ENCODE results near the gene NT5C1A. TPM values are rescaled to one million over a fixed set of nuclear protein-coding genes. Genes with fewer than 3 reads are reported as not detected.

NT5C1A gene
- total RNA-seq, 1 experiment from 2014 or later: not detected

DNA sequence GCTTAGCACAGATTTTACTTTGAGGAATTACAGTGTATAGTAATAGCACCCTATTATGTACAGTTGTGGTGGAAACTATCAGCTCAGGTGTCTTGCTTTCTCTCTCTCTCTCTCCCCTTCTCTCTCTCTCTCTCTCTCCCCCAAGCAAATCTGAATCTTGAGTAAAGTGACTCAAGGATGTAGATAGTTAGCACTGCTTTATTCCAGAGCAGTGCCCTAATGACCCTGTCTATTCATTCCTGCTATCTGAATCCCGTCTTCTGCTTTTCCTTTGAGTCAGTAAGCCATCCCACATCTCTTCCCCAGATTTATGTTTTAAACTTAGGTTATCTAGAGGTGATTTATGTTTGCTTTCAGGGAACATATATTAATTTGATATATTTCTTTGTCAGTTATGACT lies 24.5 kb upstream of the NT5C1A start:
- peaks cover 9% of the 10 kb centered on the region for H3K4me1 ChIP-seq (replicated peaks)
- no peaks in the 10 kb centered on the region for H3K9me3 ChIP-seq (replicated peaks)
- H3K36me3 ChIP-seq: no peaks in the 10 kb centered on the region
- no peak overlapping the region for H3K4me3 ChIP-seq
- H3K27ac ChIP-seq: no peak overlapping the region
- H3K27me3 ChIP-seq (replicated peaks): peaks cover 51% of the 10 kb centered on the region
- no peak for DNase-seq (ENCODE audit: low read depth in 1 of 2, low spot score in 2 of 2)

DNA sequence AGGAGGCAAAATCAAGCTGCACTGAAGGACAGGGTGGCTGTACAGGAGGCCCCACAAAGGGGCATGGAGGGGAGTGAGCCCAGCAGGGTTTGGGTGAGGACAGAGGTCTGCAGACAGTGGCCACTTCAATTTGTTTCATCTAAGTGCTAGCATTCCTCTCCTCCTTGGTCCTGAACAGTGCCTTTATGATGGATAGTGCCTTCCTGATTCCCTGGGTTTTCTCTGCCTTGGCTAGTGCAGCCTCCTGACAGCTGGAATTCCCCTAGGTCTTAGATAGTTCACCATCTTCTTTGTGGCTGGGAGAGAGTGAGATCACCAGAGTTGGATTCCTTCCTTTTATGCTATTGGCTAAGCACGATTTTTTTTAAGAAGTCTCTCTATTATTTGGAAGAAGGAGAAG lies 23.1 kb upstream of the NT5C1A start:
- H3K4me3 ChIP-seq: no peak overlapping the region
- no peaks in the 10 kb centered on the region for H3K9me3 ChIP-seq (replicated peaks)
- no peak overlapping the region for H3K27ac ChIP-seq
- no peak for DNase-seq (ENCODE audit: low read depth in 1 of 2, low spot score in 2 of 2)
- no peaks in the 10 kb centered on the region for H3K36me3 ChIP-seq
- peaks cover 16% of the 10 kb centered on the region for H3K4me1 ChIP-seq (replicated peaks)
- H3K27me3 ChIP-seq (replicated peaks): peaks cover 59% of the 10 kb centered on the region

DNA sequence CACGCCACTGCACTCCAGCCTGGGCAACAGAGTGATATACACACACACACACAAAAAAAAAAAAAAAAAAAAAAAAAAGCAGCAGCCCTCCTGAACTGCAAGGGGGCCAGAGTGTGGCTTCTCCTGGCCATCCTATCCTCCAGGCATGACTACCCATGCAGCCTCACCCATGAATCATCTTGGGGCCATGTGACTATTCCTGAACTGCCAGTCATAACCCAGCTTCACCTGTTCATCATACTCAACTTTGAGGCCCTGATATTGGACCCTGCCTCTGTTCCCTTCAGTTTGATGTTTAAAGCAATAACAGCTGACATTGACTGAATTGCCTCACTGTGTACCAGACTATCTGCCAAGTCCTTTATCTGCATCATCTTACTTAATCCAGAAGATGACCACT lies 22.1 kb upstream of the NT5C1A start:
- H3K27me3 ChIP-seq (replicated peaks): peaks cover 66% of the 10 kb centered on the region
- H3K9me3 ChIP-seq (replicated peaks): no peaks in the 10 kb centered on the region
- DNase-seq (ENCODE audit: low read depth in 1 of 2, low spot score in 2 of 2): no peak
- peaks cover 16% of the 10 kb centered on the region for H3K4me1 ChIP-seq (replicated peaks)
- H3K27ac ChIP-seq: no peak overlapping the region
- H3K4me3 ChIP-seq: no peak overlapping the region
- no peaks in the 10 kb centered on the region for H3K36me3 ChIP-seq

DNA sequence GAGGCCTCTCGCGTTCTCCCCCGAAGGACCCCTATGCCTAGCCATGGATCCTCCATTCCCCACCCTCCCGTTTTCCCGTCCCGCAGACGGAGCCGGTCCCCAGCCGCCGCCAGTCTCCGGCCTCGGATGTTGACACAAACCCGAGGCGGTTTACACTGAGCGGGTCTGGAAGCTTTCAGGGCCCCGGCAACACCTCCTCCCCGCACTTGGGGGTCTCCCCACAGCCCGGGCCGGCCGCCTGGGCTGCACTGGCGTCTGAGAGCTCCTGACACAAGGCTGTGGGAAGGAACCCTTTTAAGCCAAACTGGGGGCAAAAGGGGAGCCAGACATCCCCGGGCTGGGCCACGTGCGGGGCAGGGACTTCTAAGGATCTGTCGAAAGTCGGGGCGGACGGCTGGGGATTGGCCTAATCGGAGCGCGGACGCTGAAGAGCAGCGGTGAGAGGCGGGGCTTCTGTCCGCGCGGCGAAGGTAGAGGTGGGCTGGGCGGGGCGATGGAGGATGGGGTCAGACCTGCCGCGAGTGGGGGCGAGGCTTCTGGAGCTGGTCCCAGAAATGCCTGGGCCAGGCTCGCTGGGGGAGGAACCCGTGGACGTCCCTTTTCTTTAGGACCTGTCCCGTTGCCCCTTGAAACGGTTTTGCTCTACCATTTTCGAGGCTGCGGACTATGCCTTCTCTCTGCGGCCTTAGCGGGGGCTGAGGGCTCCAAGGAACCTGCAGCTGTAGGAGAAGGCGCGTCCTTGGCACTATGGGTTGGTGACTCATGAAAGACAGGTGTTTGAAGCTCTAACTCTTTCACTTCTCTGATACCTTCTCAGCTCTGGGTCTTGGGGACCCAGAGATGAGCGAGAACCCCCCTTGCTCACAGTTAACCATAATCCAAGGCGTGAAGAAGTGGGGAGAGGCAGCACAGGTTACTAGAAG lies 20.5 kb upstream of the NT5C1A start:
- no peak for DNase-seq (ENCODE audit: low read depth in 1 of 2, low spot score in 2 of 2)
- no peak overlapping the region for H3K4me3 ChIP-seq
- peaks cover 75% of the 10 kb centered on the region for H3K27me3 ChIP-seq (replicated peaks)
- no peaks in the 10 kb centered on the region for H3K9me3 ChIP-seq (replicated peaks)
- H3K27ac ChIP-seq: no peak overlapping the region
- H3K4me1 ChIP-seq (replicated peaks): peaks cover 16% of the 10 kb centered on the region
- no peaks in the 10 kb centered on the region for H3K36me3 ChIP-seq

DNA sequence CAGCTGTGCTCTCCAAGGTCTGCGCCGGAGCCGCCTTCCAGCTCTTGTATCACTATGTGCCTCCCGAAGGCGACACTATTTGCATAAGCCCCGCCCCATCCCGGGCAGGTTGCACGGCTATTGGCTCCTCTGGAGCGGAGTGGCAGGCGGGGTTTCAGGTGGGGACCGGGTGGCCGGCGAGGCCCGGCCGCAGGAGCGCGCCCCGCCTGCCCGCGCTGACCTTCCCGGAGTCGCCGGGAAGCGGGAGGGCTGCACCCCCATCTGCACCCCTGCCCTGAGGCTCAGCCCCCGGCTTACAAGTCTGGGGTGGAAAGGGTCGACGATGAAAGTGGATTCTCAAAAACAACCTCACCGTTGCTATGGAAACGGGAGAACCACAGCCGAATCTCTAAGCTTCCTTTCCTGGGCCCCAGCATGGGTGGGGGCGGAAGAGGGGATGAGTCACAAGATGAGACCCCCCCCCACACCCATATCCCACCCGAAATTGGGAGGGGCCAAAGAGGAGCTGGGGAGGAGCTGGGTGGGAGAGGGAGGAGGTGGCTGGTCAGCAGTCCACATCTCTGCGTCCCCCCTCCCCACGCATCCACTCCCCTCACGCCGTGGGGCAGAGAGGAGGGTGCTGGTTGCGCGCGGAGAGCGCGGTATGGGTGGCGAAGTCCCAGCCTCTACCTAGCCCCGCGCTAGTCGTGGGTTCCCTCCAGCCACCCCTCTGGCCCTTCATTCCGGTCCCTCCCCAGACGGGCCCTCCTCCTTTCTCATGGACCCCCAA lies 19.7 kb upstream of the NT5C1A start, which contains the start of gene HPCAL4:
Gene HPCAL4 (minus strand): TSS at position 51 of the 769 bp plus-strand sequence. CDS start 6,830 bp downstream, outside the sequence.
- DNase-seq (ENCODE audit: low read depth in 1 of 2, low spot score in 2 of 2): peak; percentile 74 to 89
- H3K4me3 ChIP-seq: peak within 1 kb of the TSS; percentile 33
- peaks cover 16% of the 10 kb centered on the region for H3K4me1 ChIP-seq (replicated peaks)
- peaks cover 69% of the 10 kb centered on the region for H3K27me3 ChIP-seq (replicated peaks)
- no peaks in the 10 kb centered on the region for H3K36me3 ChIP-seq
- no peak within 1 kb of the TSS for H3K27ac ChIP-seq
- H3K9me3 ChIP-seq (replicated peaks): no peaks in the 10 kb centered on the region

DNA sequence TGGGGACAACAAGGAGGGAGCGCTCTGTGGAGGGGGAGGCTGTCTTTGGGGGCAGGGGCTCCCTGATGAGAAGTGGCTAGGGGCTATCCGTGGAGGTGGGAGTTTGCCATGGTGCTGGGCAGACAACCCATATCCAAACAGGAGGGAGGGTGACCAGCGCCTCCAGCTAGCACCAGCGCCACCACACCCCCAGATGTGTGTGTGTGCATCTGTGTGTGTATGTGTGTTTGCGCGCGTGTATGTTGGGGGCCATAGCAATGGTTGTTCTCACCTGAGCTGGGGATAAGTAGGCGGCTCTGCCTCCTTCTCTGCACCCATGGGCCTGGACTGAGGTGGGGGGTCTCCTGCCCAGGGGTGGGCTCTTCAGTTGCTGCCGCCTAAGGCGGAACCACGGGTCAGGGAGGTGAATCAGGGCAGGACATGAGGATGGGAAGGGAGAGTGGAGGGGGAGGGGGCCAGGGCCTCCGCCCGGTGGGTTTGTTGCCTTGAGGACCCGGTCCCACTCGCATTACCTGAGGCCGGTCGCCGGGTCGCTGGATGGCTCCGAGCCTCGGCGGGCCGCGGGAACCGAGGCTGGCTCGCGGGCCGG lies 19.0 kb upstream of the NT5C1A start:
- Histone ChIP-seq H3K27me3 (replicated peaks) (peaks cover 62% of the 10 kb centered on the region), H3K9me3 (replicated peaks) (no peaks in the 10 kb centered on the region), H3K4me3 (peak overlapping the region; percentile 33), H3K27ac (no peak overlapping the region), H3K36me3 (no peaks in the 10 kb centered on the region), H3K4me1 (replicated peaks) (peaks cover 16% of the 10 kb centered on the region)
- DNase-seq (ENCODE audit: low read depth in 1 of 2, low spot score in 2 of 2): no peak

DNA sequence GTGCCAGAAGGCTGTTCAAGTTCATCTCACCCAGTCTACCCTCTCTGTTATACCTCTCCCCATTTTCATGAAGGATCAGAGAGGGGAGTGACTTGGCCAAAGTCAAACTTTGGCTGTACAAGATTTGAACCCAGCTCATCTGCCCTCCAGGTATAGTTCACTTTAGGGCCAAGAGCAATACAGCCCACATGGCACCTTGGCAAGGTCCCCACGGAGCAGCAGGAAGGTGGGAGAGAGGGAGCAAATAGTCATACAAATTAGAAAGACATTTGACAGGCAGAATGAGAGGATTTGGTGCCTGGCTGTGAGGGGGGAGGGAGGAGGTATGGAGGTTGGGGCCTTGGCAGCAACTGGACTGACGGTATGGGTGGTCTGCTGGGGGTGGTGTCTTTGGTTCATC lies 18.3 kb upstream of the NT5C1A start:
- Histone ChIP-seq H3K4me3 (no peak overlapping the region), H3K9me3 (replicated peaks) (no peaks in the 10 kb centered on the region), H3K4me1 (replicated peaks) (peaks cover 16% of the 10 kb centered on the region), H3K36me3 (no peaks in the 10 kb centered on the region), H3K27ac (no peak overlapping the region), H3K27me3 (replicated peaks) (peaks cover 56% of the 10 kb centered on the region)
- DNase-seq (ENCODE audit: low read depth in 1 of 2, low spot score in 2 of 2): no peak

DNA sequence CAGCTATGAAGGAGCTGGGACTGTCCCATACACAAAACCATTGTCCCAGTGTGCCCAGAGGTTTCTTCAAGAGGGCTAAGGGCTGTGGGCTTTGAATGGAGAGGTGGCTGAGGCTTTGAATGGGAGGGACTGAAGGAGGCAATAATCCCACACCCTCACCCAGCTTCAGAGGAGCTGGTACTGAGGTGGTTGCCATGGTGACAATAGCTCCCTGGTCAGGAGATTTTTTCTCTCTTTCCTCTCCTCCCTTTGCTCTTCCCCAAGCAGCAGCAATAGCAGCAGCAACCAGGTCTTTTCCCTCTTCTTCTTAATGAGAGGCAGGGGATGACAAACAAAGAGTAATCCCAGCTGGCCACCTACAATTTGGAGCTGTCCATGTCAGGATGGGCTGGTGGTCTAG lies 17.7 kb upstream of the NT5C1A start:
- Histone ChIP-seq H3K36me3 (no peaks in the 10 kb centered on the region), H3K4me3 (no peak overlapping the region), H3K27me3 (replicated peaks) (peaks cover 50% of the 10 kb centered on the region), H3K27ac (no peak overlapping the region), H3K9me3 (replicated peaks) (no peaks in the 10 kb centered on the region), H3K4me1 (replicated peaks) (peaks cover 16% of the 10 kb centered on the region)
- no peak for DNase-seq (ENCODE audit: low read depth in 1 of 2, low spot score in 2 of 2)

DNA sequence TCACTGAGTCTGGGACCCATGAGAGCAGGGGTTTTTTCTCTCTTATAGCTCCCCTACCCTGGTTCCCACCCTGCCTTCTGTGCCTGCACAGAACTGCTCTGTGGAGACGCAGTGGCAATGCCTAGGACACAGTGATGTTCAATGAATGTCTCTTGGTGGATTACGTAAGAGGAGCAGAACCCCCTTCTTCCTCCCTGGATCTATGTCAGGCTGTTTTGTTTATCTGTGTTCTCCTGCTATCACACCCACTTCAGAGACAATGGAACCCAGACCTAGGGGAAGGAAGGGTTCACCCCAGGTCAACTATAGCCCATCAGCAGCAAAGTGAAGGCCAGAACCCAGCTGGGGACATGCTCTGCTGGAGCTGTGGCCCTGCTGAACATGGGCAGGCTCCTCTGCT lies 17.3 kb upstream of the NT5C1A start:
- no peaks in the 10 kb centered on the region for H3K36me3 ChIP-seq
- no peak overlapping the region for H3K4me3 ChIP-seq
- no peak for DNase-seq (ENCODE audit: low read depth in 1 of 2, low spot score in 2 of 2)
- H3K9me3 ChIP-seq (replicated peaks): no peaks in the 10 kb centered on the region
- peaks cover 46% of the 10 kb centered on the region for H3K27me3 ChIP-seq (replicated peaks)
- no peak overlapping the region for H3K27ac ChIP-seq
- H3K4me1 ChIP-seq (replicated peaks): peaks cover 16% of the 10 kb centered on the region

DNA sequence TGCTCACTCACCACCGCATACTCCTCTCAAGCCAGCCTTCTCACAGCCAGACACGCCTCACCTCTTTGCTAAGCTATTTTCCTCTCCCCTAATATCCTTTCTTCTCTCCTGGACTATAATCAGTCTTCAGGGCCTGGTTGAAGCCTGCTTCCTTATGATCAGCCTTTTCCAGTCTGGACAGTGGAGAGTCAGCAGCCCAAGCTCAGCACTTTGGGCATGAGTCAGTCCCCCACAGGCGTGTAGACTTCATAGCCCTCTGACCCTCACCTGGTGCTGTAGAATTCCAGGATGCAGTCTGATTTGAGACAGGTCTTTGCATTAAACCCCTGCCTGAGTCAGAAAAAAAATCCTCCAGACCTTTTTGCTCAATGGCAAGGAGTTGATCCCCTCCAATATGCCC lies 16.8 kb upstream of the NT5C1A start:
- peaks cover 16% of the 10 kb centered on the region for H3K4me1 ChIP-seq (replicated peaks)
- DNase-seq (ENCODE audit: low read depth in 1 of 2, low spot score in 2 of 2): no peak

DNA sequence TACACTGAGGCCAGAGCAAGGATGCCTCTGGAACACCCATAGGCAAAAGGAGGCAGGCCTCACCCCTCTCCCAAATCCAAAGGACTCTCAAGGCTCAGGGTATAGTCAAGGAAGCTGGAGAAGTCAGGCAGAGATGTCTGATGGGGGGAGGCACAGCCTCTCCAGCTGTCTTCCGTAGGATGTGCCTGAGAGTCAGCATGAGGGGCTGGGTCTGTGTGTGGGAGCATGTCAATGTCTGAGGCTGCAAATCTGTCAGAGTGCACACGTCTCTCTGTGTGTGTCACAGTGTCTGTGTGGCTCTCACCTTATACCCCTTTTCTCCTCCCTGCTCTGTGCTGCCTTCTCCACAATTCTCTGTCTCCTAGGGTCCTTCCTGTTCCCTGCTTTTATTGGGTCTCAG lies 15.3 kb upstream of the NT5C1A start:
- Histone ChIP-seq H3K9me3 (replicated peaks) (no peaks in the 10 kb centered on the region), H3K36me3 (no peaks in the 10 kb centered on the region), H3K27ac (no peak overlapping the region), H3K4me3 (no peak overlapping the region), H3K4me1 (replicated peaks) (peaks cover 15% of the 10 kb centered on the region), H3K27me3 (replicated peaks) (peaks cover 31% of the 10 kb centered on the region)
- no peak for DNase-seq (ENCODE audit: low read depth in 1 of 2, low spot score in 2 of 2)

More for the DNA sequence above, 16.8 kb upstream of the NT5C1A start:
- H3K9me3 ChIP-seq (replicated peaks): no peaks in the 10 kb centered on the region
- H3K36me3 ChIP-seq: no peaks in the 10 kb centered on the region
- H3K27ac ChIP-seq: no peak overlapping the region
- H3K4me3 ChIP-seq: no peak overlapping the region
- H3K27me3 ChIP-seq (replicated peaks): peaks cover 45% of the 10 kb centered on the region

DNA sequence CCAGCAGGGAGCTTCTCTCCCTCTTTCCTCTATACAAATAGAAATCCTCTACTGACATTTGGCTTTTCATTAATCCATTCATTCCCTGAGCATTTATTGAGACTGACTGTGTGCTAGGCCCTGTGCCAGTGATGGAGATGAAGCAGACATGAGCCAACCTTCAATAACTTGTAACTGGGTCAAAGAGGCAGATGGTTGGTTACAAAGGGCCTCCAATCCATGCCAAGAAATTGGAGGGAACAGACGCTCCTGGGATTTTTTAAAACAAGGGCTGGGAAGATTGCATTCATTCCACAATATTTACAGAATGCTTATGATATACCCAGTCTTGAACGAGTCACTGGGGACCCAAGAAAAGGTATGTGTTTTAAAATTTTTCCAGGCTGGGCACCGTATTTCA lies 13.2 kb upstream of the NT5C1A start:
- DNase-seq (ENCODE audit: low read depth in 1 of 2, low spot score in 2 of 2): no peak

DNA sequence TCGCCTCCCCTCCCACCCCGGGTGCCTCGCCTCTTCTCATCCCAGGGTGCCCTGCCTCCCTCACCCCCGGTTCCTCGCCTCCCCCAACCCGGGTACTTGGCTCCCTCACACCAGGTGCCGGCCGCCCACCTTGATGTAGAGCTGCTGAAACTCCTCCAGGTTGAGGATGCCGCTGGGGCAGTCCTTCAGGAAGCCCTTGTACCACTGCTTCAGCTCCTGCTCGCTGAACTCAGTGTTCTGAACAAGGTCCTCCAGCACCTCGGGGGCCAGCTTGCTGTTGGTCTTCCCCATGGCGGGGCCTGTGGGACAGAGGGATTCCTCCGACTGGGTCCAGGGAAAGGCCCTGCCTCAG lies 12.4 kb upstream of the NT5C1A start:
- Histone ChIP-seq H3K4me1 (replicated peaks) (no peaks in the 10 kb centered on the region), H3K4me3 (no peak overlapping the region), H3K9me3 (replicated peaks) (no peaks in the 10 kb centered on the region), H3K36me3 (no peaks in the 10 kb centered on the region), H3K27me3 (replicated peaks) (peaks cover 17% of the 10 kb centered on the region), H3K27ac (no peak overlapping the region)
- no peak for DNase-seq (ENCODE audit: low read depth in 1 of 2, low spot score in 2 of 2)

More for the DNA sequence above, 13.2 kb upstream of the NT5C1A start:
- Histone ChIP-seq H3K36me3 (no peaks in the 10 kb centered on the region), H3K27me3 (replicated peaks) (peaks cover 24% of the 10 kb centered on the region), H3K9me3 (replicated peaks) (no peaks in the 10 kb centered on the region), H3K4me1 (replicated peaks) (no peaks in the 10 kb centered on the region), H3K4me3 (no peak overlapping the region), H3K27ac (no peak overlapping the region)
